ENCODE data around the gene ZNF568.

ZNF568 gene

DNA sequence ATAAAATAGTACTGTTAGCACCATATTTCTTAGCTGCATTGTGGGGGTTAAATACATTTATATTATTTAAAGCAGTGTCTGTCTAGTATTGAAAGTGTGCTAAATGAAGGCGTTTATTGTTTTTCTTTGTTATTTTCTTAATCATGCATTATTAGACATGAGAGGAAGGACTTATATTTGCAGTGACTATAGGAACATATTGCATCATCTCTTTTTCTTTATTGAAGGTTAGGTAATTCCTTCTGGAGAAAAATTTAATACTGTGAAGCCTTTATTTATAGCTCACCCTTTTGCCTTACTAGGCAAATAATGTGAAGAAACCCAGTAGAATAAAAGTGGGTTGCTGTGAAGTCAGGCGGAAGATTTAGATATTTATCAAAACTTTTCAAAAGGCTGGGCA is 83.2 kb downstream of the ZNF568 start:
- no peak for DNase-seq (ENCODE audit: low spot score)

DNA sequence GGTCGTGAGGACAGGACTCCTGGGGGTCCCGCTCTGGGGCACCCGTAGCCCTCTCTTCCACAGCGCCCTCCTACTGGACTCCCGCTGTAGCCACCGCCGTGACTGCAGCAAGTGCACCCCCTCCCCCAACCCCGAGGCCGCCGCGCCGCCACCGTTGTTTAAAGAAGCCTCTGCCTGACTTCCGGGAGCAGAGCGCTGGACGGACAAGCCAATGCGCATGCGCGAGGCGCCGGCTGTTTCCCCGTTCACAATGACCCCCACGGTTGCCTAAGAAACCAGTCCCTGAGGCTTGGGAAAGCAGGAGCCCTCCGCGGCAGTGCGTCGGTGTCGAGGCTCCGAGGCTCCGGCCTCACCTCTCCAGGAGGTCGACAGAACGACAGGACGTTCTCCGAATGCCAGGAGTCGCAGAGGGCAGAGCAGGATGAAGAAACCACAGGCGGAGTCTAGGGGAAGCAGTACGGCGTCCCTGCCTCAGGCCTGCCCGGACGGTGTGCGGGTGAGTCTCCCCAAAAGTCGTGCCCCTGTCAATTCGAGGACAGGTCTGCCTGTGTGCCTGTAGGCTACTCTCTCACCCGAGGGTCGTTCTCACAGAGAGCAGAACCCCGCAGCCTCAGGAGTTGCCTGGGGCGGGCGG is 91.6 kb downstream of the ZNF568 start:
- DNase-seq (ENCODE audit: low spot score), result peak; percentile 19

DNA sequence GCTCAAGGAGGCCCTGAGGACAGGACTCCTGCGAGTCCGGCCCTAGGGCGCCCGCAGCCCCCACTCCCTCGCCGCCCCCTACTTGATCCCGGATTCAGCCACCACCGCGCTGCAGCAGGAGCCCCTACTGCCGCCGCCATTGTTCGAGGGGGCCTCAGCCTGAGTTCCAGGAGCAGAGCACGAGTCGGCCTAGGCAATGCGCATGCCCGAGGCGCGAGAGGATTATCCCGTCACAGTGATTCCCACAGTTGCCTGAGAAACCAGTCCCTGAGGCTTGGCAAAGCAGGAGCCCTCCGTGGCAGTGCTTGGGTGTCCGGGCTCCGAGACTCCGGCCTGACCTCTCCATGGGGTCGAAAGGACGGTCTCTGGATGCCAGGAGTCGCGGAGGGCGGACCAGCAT is 93.7 kb downstream of the ZNF568 start:
- no peak for DNase-seq (ENCODE audit: low spot score)

- DNase-seq (ENCODE audit: low spot score), result no peak
Observed at GRCh38 chr19:37012093-37012745, 96.1 kb downstream of the ZNF568 start.

DNA sequence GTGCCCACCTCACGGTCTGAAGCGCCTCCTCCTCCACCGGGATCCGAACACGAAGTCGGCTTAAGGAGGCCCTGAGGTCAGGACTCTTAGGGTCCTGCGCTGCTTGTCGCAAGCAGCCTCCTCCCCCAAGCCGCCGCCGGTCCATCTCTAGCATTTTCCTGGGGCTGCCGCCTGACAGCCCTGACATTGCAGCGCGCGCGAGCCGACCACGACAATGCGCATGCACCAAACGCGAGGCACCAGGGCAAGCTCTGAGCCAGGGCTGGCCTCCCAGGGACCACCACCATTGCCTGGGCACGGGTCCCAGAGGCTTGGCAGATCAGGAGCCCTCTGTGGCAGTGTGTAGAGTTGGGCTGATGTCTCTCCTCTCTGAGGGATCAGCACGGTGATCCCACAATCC is 98.3 kb downstream of the ZNF568 start:
- DNase-seq (ENCODE audit: low spot score), result no peak

- DNase-seq (ENCODE audit: low spot score), result no peak
Observed at GRCh38 chr19:37045140-37045539, 129.0 kb downstream of the ZNF568 start.
